Measurements from ENCODE around the gene DYNLT1. TPM values are rescaled to one million over a fixed set of nuclear protein-coding genes. Genes with fewer than 3 reads are reported as not detected.

The DYNLT1 gene
- total RNA-seq, 1 experiment from 2014 or later, result 10.2 TPM

DNA sequence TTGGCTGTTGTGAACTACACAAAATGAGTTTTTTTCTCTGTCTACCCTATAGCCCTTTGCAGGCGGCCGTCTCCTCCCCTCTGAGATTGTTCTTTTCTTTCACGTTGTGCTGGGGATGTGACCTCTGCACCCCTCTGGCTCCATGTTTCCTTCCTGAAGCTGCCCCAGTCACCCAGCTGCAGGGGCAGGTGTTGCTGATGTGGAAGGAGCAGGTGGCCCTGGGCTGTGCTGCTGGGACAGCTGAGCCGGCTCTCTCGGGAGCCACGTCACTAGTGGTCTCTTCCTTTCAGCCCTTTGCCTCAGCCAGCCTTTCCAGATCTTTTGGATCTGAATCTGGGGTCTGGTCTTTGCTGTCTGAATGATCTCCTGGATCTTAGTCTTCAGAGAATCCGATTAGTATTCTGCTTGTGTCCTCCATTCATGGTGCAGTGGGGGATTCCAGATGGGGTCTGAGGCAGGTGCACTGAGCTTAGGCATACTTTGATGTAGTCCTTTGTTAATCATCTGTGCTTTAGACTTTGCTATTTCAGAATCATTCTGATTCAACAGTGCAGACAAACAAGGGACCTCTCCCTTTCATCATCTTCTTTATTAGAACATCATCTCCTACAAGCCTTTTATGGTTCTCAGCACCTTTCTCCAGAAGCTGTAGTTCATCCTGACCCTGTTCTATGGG, 53.3 kb downstream of the DYNLT1 start:
- in situ Hi-C loops (cut with HindIII; ENCODE audit: low pct_unique_long_range_greater_than_20kb, low sequenced_read_pairs), result no loop called here
- DNase-seq (ENCODE audit: low read depth, low spot score), result no peak

DNA sequence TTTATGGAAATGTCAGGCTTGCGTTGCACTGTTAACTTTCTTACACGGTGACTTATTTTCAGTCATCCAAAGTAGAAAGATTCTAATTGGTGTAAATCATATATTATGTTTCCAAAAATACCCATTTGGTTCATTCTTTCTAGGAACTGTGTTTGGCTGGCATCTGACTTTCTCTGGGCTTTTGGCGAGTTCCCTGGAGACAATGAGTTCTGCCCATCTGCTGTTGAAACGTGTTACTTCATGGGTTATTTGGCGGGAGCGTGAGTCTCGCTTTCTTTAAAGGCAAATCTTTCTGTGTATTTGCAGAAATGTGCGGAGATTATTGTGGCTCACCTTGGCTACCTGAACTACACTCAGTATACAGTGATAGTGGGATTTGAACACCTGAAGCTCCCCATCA, 55.2 kb downstream of the DYNLT1 start:
- no peak for DNase-seq (ENCODE audit: low read depth, low spot score)
- in situ Hi-C loops (cut with HindIII; ENCODE audit: low pct_unique_long_range_greater_than_20kb, low sequenced_read_pairs), result no loop called here

DNA sequence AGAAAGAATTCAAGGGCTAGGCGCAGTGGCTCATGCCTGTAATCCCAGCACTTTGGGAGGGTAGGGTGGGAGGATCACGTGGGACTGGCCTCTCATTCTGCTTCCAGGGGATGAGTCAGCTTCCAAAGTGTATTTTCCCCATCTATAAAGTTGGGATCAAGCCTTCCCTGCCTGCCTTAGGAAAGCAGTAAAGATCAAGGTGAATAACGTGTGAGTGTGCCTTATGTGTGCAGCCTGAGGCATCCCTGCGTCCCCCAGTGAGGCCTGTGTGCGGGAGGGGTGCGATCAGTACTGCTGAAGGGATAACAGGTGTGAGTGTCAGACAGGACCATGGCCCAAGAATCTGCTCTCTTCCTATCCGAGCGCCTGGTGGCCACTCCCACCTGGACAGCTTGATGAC, 57.9 kb downstream of the DYNLT1 start:
- no peak for DNase-seq (ENCODE audit: low read depth, low spot score)
- in situ Hi-C loops (cut with HindIII; ENCODE audit: low pct_unique_long_range_greater_than_20kb, low sequenced_read_pairs), result no loop called here

Small RNAs within 50 kb of the gene (small RNA-seq; reads per million reads assigned to genes)
- gene MIR7161, result 0 reads per million in 2 experiments

Other genes starting within 250 kb of the DYNLT1 start
- gene TMEM181, start 84.7 kb downstream of the DYNLT1 start, total RNA-seq (2014; rRNA removed; shearing (Covaris generic)), result 69.2 and 72.9 TPM in 2 replicates
- gene SYTL3, start 5.3 kb upstream of the DYNLT1 start, total RNA-seq (2014; rRNA removed; shearing (Covaris generic)), result 0.85 and 0.92 TPM in 2 replicates
- gene EZR, start 174.6 kb upstream of the DYNLT1 start, total RNA-seq (2014; rRNA removed; shearing (Covaris generic)), result 59.8 and 69.4 TPM in 2 replicates

Measured in SK-MEL-5 (cell line).